Caco-2 (cell line): Measurements from ENCODE around the gene PTPRN2. TPM values are rescaled to one million over a fixed set of nuclear protein-coding genes. Genes with fewer than 3 reads are reported as not detected.
"Not testable (repeated sequence)": the region's sequence is repeated elsewhere in the genome, so short reads cannot be mapped to it uniquely, and the experiment has no call there.

ENCODE experiments used
- BruUV-seq: library from RNA; stranded (reverse); fragments of 400-500 nt; replicated peaks from 2 replicates; lab custom pipeline; 2021; lab: Mats Ljungman, UMichigan
- CTCF ChIA-PET: fragments of 300-600 bp; sonication (Branson Sonifier 250); formaldehyde crosslinking; loops from one replicate; lab custom pipeline; 2022; ENCODE audit warnings: antibody characterized with exemption; lab: Charles Lee
- POLR2A ChIA-PET: fragments of 300-600 bp; sonication (Branson Sonifier 250); formaldehyde crosslinking; loops from one replicate; lab custom pipeline; 2022; ENCODE audit warnings: antibody characterized with exemption; lab: Charles Lee
- DNase-seq, 2 experiments: peaks; one replicate each; pipeline versions ENCODE4 v3.0.0 to v3.0.0-alpha.2; 2020 to 2022
- H3K27me3 ChIP-seq: replicated peaks from 2 replicates; pipeline ENCODE4 v1.6.0; 2011; ENCODE audit warnings: low read length; ENCODE audit not compliant: control insufficient read depth, insufficient read depth
- H3K36me3 ChIP-seq: 2 replicates; pipeline ENCODE4 v1.5.1; 2011; ENCODE audit warnings: low read length; ENCODE audit not compliant: control insufficient read depth, insufficient read depth
- H3K4me1 ChIP-seq: fragments of 250-450 bp; sonication (Bioruptor Pico); 2 replicates; pipeline ENCODE4 v1.5.1; 2020; ENCODE audit warnings: mild to moderate bottlenecking
- H3K4me3 ChIP-seq: 2 replicates; pipeline ENCODE4 v1.5.1; 2011; ENCODE audit warnings: low read depth, mild to moderate bottlenecking, control low read depth, low read length
- H3K9me3 ChIP-seq: fragments of 250-450 bp; sonication (Bioruptor Pico); 2 replicates; pipeline ENCODE4 v1.5.1; 2020; ENCODE audit warnings: mild to moderate bottlenecking, moderate library complexity
- H3K27ac Mint-ChIP-seq: one replicate; pipeline ENCODE4 v1.8.0; 2022; ENCODE audit warnings: mixed read lengths; ENCODE audit not compliant: unreplicated experiment
- H3K27me3 Mint-ChIP-seq: one replicate; pipeline ENCODE4 v1.8.0; 2022; ENCODE audit warnings: mixed read lengths; ENCODE audit not compliant: insufficient read depth, unreplicated experiment
- H3K36me3 Mint-ChIP-seq: one replicate; pipeline ENCODE4 v1.8.0; 2022; ENCODE audit warnings: mild to moderate bottlenecking, mixed read lengths; ENCODE audit not compliant: insufficient read depth, unreplicated experiment
- H3K4me1 Mint-ChIP-seq: one replicate; pipeline ENCODE4 v1.8.0; 2022; ENCODE audit warnings: low read depth, mixed read lengths; ENCODE audit not compliant: unreplicated experiment
- H3K4me3 Mint-ChIP-seq: one replicate; pipeline ENCODE4 v1.8.0; 2022; ENCODE audit warnings: mild to moderate bottlenecking, moderate library complexity, mixed read lengths; ENCODE audit not compliant: unreplicated experiment
- H3K9me3 Mint-ChIP-seq: one replicate; pipeline ENCODE4 v1.8.0; 2022; ENCODE audit warnings: mixed read lengths; ENCODE audit not compliant: unreplicated experiment
- CTCF ChIP-seq, 2 experiments: fragments of 200-600 bp in 1 of 2; IDR thresholded peaks; 1 replicate in 1 of 2; 2 replicates in 1 of 2; pipeline versions ENCODE4 v1.5.1 to v1.8.0; 2011 to 2022; ENCODE audit warnings: antibody characterized with exemption in 1 of 2, control low read depth in 1 of 2, inconsistent platforms in 1 of 2, low read depth in 1 of 2, low read length in 1 of 2, mild to moderate bottlenecking in 1 of 2, moderate library complexity in 1 of 2; ENCODE audit not compliant: insufficient read depth in 1 of 2, severe bottlenecking in 1 of 2, unreplicated experiment in 1 of 2
- intact Hi-C: fragments of 100-400 bp; cut with micrococcal nuclease; formaldehyde crosslinking; loops from one replicate; pipeline ENCODE4 v1.10.0; 2022; ENCODE audit not compliant: unreplicated experiment
- total RNA-seq: library from RNA; stranded (reverse); gene quantifications from 2 replicates; pipeline ENCODE4 v1.2.3, GENCODE V29; 2022

PTPRN2 gene
- total RNA-seq, 1 experiment from 2014 or later: 1.4 TPM

- no peak for TF ChIP-seq CTCF (IDR thresholded peaks at IDR 0.05; ENCODE audit: insufficient read depth in 1 of 2, low read depth in 1 of 2, low read length in 1 of 2, severe bottlenecking in 1 of 2, unreplicated experiment in 1 of 2)
- no peaks in the 10 kb centered on the region for H3K36me3 ChIP-seq
- H3K9me3 ChIP-seq: no peaks in the 10 kb centered on the region
- no TSS peak for BruUV-seq
- H3K27me3 ChIP-seq: no peaks in the 10 kb centered on the region
- H3K4me1 ChIP-seq: no peaks in the 10 kb centered on the region
- CTCF ChIA-PET: no interaction called here
- POLR2A ChIA-PET: no interaction called here
- Mint-ChIP-seq H3K9me3 (no peaks in the 10 kb centered on the region), H3K27me3 (peaks cover 4% of the 10 kb centered on the region), H3K4me3 (no peak overlapping the region), H3K36me3 (no peaks in the 10 kb centered on the region), H3K27ac (no peak overlapping the region), H3K4me1 (no peaks in the 10 kb centered on the region)
- no peak for DNase-seq
- intact Hi-C loops: no loop called here
- H3K4me3 ChIP-seq: no peak overlapping the region
These were observed 808.4 kb downstream of the PTPRN2 start for GRCh38 chr7:157779206-157779605.

GRCh38 chr7:157777194-157777762 is 810.3 kb downstream of the PTPRN2 start:
- H3K27me3 ChIP-seq, H3K4me3 Mint-ChIP-seq, H3K9me3 ChIP-seq, H3K4me1 Mint-ChIP-seq, H3K27ac Mint-ChIP-seq, DNase-seq, BruUV-seq, POLR2A ChIA-PET, H3K4me3 ChIP-seq, H3K4me1 ChIP-seq, H3K36me3 ChIP-seq, intact Hi-C loops, CTCF ChIA-PET, H3K9me3 Mint-ChIP-seq, H3K36me3 Mint-ChIP-seq, H3K27me3 Mint-ChIP-seq: not testable (repeated sequence)

GRCh38 chr7:157775560-157776332 is 811.9 kb downstream of the PTPRN2 start:
- Histone ChIP-seq H3K27me3 (no peaks in the 10 kb centered on the region), H3K36me3 (no peaks in the 10 kb centered on the region), H3K9me3 (peaks cover 10% of the 10 kb centered on the region), H3K4me3 (no peak overlapping the region), H3K4me1 (no peaks in the 10 kb centered on the region)
- no TSS peak for BruUV-seq
- intact Hi-C loops: no loop called here
- no peaks in the 10 kb centered on the region for H3K36me3 Mint-ChIP-seq
- CTCF ChIA-PET: no interaction called here
- H3K27me3 Mint-ChIP-seq: peaks cover 4% of the 10 kb centered on the region
- DNase-seq: no peak
- no peak overlapping the region for H3K27ac Mint-ChIP-seq
- H3K4me3 Mint-ChIP-seq: no peak overlapping the region
- H3K9me3 Mint-ChIP-seq: peaks cover 15% of the 10 kb centered on the region
- TF ChIP-seq CTCF (IDR thresholded peaks at IDR 0.05; ENCODE audit: insufficient read depth in 1 of 2, low read depth in 1 of 2, low read length in 1 of 2, severe bottlenecking in 1 of 2, unreplicated experiment in 1 of 2): no peak
- no peaks in the 10 kb centered on the region for H3K4me1 Mint-ChIP-seq
- POLR2A ChIA-PET: no interaction called here
